Mesothelial cell of epicardium (in vitro differentiated cells): ENCODE data around the gene LRRC72. TPM values are rescaled to one million over a fixed set of nuclear protein-coding genes. Genes with fewer than 3 reads are reported as not detected.

Source experiments
- DNase-seq, 2 experiments: peaks; one replicate each; pipeline ENCODE4 v3.0.0; 2021; ENCODE audit warnings: low spot score in 2 of 2; ENCODE audit not compliant: unreplicated experiment in 2 of 2
- H3K27ac Mint-ChIP-seq: 2 replicates; pipeline ENCODE4 v1.8.0; 2021; ENCODE audit warnings: mixed read lengths
- H3K27me3 Mint-ChIP-seq: 2 replicates; pipeline ENCODE4 v1.8.0; 2021; ENCODE audit warnings: low read depth, mixed read lengths
- H3K36me3 Mint-ChIP-seq: 2 replicates; pipeline ENCODE4 v1.8.0; 2021; ENCODE audit warnings: mixed read lengths
- H3K4me1 Mint-ChIP-seq: 2 replicates; pipeline ENCODE4 v1.8.0; 2021; ENCODE audit warnings: mixed read lengths
- H3K4me3 Mint-ChIP-seq: 2 replicates; pipeline ENCODE4 v1.8.0; 2021; ENCODE audit warnings: mild to moderate bottlenecking, moderate library complexity, mixed read lengths
- H3K9me3 Mint-ChIP-seq: 2 replicates; pipeline ENCODE4 v1.8.0; 2021; ENCODE audit warnings: mixed read lengths
- total RNA-seq: library from RNA; stranded (reverse); gene quantifications from 3 replicates; pipeline ENCODE4 v1.2.1, GENCODE V29; 2021
- TF ChIP-seq, protein P1 (sequence below): fragments of 200-600 bp; sonication (generic); IDR thresholded peaks from one replicate; pipeline ENCODE4 v1.5.0; 2021; ENCODE audit warnings: antibody characterized with exemption; ENCODE audit not compliant: unreplicated experiment

Gene LRRC72
- total RNA-seq, 1 donor from 2014 or later, result not detected

DNA sequence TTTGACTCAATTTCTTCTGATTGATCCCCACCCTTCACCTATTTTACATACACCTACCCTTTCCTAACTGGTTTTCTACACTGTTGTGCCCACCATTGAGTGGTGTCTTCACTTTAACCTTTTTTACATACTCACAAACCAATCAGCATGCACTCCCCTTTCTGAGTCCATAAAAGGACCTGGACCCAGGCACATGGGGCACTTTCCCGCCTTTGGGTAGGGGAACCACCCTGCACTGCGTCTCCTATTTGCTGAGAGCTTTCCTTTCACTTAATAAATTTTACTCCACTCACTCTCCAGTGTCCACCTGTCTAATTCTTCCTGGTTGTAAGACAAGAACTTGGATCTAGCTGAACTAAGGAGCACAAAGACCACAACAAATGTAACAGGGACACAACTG, 85.1 kb downstream of the LRRC72 start:
- H3K27me3 Mint-ChIP-seq, result no peaks in the 10 kb centered on the region
- H3K4me3 Mint-ChIP-seq, result no peak overlapping the region
- H3K4me1 Mint-ChIP-seq, result no peaks in the 10 kb centered on the region
- TF ChIP-seq, protein P1, sequence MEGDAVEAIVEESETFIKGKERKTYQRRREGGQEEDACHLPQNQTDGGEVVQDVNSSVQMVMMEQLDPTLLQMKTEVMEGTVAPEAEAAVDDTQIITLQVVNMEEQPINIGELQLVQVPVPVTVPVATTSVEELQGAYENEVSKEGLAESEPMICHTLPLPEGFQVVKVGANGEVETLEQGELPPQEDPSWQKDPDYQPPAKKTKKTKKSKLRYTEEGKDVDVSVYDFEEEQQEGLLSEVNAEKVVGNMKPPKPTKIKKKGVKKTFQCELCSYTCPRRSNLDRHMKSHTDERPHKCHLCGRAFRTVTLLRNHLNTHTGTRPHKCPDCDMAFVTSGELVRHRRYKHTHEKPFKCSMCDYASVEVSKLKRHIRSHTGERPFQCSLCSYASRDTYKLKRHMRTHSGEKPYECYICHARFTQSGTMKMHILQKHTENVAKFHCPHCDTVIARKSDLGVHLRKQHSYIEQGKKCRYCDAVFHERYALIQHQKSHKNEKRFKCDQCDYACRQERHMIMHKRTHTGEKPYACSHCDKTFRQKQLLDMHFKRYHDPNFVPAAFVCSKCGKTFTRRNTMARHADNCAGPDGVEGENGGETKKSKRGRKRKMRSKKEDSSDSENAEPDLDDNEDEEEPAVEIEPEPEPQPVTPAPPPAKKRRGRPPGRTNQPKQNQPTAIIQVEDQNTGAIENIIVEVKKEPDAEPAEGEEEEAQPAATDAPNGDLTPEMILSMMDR, result no peak
- H3K9me3 Mint-ChIP-seq, result no peaks in the 10 kb centered on the region
- no peak overlapping the region for H3K27ac Mint-ChIP-seq
- H3K36me3 Mint-ChIP-seq, result peaks cover 39% of the 10 kb centered on the region
- DNase-seq, result no peak

DNA sequence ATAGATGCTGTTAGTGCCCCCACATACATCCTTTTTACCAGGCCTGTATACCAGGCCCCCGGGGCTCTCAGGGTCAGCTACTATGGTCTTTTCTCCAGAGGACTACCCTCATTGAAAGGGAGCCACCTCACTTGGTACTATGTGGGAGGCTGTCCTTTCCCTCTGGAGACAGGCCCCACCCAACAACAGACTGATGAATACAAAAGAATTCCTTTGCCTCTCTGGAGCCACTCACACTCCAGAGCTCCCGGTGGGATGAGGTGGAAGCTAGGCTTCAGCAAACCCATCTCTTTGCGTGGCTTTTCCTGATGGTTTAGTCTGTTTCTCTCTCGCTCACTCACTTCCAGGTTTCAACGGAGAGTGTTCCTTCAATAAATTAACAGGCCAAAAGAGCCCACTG, 88.6 kb downstream of the LRRC72 start:
- Mint-ChIP-seq H3K27me3 (no peaks in the 10 kb centered on the region), H3K9me3 (peaks cover 16% of the 10 kb centered on the region), H3K4me3 (no peak overlapping the region), H3K4me1 (no peaks in the 10 kb centered on the region), H3K27ac (no peak overlapping the region), H3K36me3 (peaks cover 41% of the 10 kb centered on the region)
- no peak for DNase-seq
- TF ChIP-seq, protein P1, result no peak

GRCh38 chr7:16616122-16616521, 89.5 kb downstream of the LRRC72 start:
- no peak for DNase-seq
- no peaks in the 10 kb centered on the region for H3K27me3 Mint-ChIP-seq
- no peak overlapping the region for H3K27ac Mint-ChIP-seq
- H3K4me3 Mint-ChIP-seq, result no peak overlapping the region
- peaks cover 44% of the 10 kb centered on the region for H3K36me3 Mint-ChIP-seq
- H3K4me1 Mint-ChIP-seq, result no peaks in the 10 kb centered on the region
- TF ChIP-seq, protein P1, result no peak
- peaks cover 20% of the 10 kb centered on the region for H3K9me3 Mint-ChIP-seq

GRCh38 chr7:16616542-16616941, 89.9 kb downstream of the LRRC72 start:
- Mint-ChIP-seq H3K27me3 (no peaks in the 10 kb centered on the region), H3K36me3 (peaks cover 47% of the 10 kb centered on the region), H3K4me1 (no peaks in the 10 kb centered on the region), H3K27ac (no peak overlapping the region), H3K4me3 (no peak overlapping the region), H3K9me3 (peaks cover 20% of the 10 kb centered on the region)
- TF ChIP-seq, protein P1, result no peak
- no peak for DNase-seq

- H3K4me3 Mint-ChIP-seq, result no peak overlapping the region
- H3K4me1 Mint-ChIP-seq, result no peaks in the 10 kb centered on the region
- TF ChIP-seq, protein P1, result no peak
- no peak overlapping the region for H3K27ac Mint-ChIP-seq
- H3K9me3 Mint-ChIP-seq, result peaks cover 20% of the 10 kb centered on the region
- H3K27me3 Mint-ChIP-seq, result no peaks in the 10 kb centered on the region
- DNase-seq, result no peak
- peaks cover 51% of the 10 kb centered on the region for H3K36me3 Mint-ChIP-seq
Measured at GRCh38 chr7:16619979-16620408, 93.4 kb downstream of the LRRC72 start.

DNA sequence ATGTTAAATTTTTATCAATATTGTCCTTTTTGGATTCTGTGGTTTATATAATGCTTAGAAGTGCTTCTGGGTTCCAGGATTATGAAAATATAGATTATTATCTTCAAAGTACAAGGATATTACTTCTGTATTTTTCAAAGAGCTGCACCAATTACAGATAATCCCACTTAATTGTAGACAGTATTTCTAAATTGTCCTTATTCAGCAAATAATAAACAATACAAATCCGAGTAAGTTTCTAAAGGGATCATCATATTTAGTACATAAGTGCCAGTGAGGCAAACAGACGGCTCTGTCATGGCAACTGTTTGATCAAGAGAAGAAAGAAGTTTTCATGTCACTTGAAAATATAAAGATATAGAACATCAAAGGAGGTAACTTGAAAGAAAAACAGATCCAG, 99.8 kb downstream of the LRRC72 start:
- no peak for DNase-seq
- Mint-ChIP-seq H3K27ac (no peak overlapping the region), H3K4me3 (no peak overlapping the region), H3K4me1 (no peaks in the 10 kb centered on the region), H3K36me3 (peaks cover 19% of the 10 kb centered on the region), H3K27me3 (no peaks in the 10 kb centered on the region), H3K9me3 (no peaks in the 10 kb centered on the region)
- TF ChIP-seq, protein P1, result no peak
